ENCODE results near the gene SMIM12. TPM values are rescaled to one million over a fixed set of nuclear protein-coding genes. Genes with fewer than 3 reads are reported as not detected.

The SMIM12 gene
- total and polyA plus RNA-seq, 8 donors: 21.4 to 53.0 (median 26.3) TPM

GRCh38 chr1:34829250-34829649 lies 30.3 kb downstream of the SMIM12 start:
- no peak for ATAC-seq
- no peak for TF ChIP-seq CTCF (IDR thresholded peaks at IDR 0.05)
- H3K4me1 ChIP-seq: peaks cover 0 to 3% of the 10 kb centered on the region in 2 donors
- H3K36me3 ChIP-seq: no peaks in the 10 kb centered on the region
- DNase-seq: no peak
- H3K27ac ChIP-seq: no peak overlapping the region
- H3K27me3 ChIP-seq: no peaks in the 10 kb centered on the region
- intact Hi-C loops (cut with DNase I): no loop called here
- no peaks in the 10 kb centered on the region for H3K9me3 ChIP-seq
- no peak overlapping the region for H3K4me3 ChIP-seq

GRCh38 chr1:34828611-34829010 lies 30.9 kb downstream of the SMIM12 start:
- Histone ChIP-seq H3K27me3 (no peaks in the 10 kb centered on the region), H3K9me3 (no peaks in the 10 kb centered on the region), H3K4me1 (peaks cover 0 to 3% of the 10 kb centered on the region in 2 donors), H3K36me3 (no peaks in the 10 kb centered on the region), H3K27ac (no peak overlapping the region), H3K4me3 (no peak overlapping the region)
- intact Hi-C loops (cut with DNase I): no loop called here
- TF ChIP-seq CTCF (IDR thresholded peaks at IDR 0.05): no peak
- ATAC-seq (no peak), DNase-seq (no peak)

- intact Hi-C loops (cut with DNase I): no loop called here
- ATAC-seq (no peak), DNase-seq (no peak)
- Histone ChIP-seq H3K36me3 (no peaks in the 10 kb centered on the region), H3K9me3 (no peaks in the 10 kb centered on the region), H3K4me1 (peaks cover 0 to 3% of the 10 kb centered on the region in 2 donors), H3K27me3 (no peaks in the 10 kb centered on the region), H3K27ac (no peak overlapping the region), H3K4me3 (no peak overlapping the region)
- no peak for TF ChIP-seq CTCF (IDR thresholded peaks at IDR 0.05)
Observed at GRCh38 chr1:34827341-34827941, 32.1 kb downstream of the SMIM12 start.

GRCh38 chr1:34825455-34826091 lies 34.0 kb downstream of the SMIM12 start:
- ATAC-seq: peak; percentile 76

More at GRCh38 chr1:34825455-34826091, 34.0 kb downstream of the SMIM12 start:
- Histone ChIP-seq H3K4me1 (peaks cover 0 to 3% of the 10 kb centered on the region in 2 donors), H3K9me3 (no peaks in the 10 kb centered on the region), H3K36me3 (no peaks in the 10 kb centered on the region), H3K27me3 (no peaks in the 10 kb centered on the region), H3K4me3 (no peak overlapping the region), H3K27ac (peak overlapping the region in 1 of 2 donors; percentile 5)
- no peak for TF ChIP-seq CTCF (IDR thresholded peaks at IDR 0.05)
- peak in 1 of 4 donors; percentile 16 for DNase-seq
- intact Hi-C loops (cut with DNase I): no loop called here
